Superior temporal gyrus (tissue), 1 donor: ENCODE data around the gene TFF1.

Experiments
- DNase-seq: peaks from one replicate; pipeline ENCODE4 v3.0.0-alpha.2; 2016; ENCODE audit errors: extremely low spot score

Gene TFF1

DNA sequence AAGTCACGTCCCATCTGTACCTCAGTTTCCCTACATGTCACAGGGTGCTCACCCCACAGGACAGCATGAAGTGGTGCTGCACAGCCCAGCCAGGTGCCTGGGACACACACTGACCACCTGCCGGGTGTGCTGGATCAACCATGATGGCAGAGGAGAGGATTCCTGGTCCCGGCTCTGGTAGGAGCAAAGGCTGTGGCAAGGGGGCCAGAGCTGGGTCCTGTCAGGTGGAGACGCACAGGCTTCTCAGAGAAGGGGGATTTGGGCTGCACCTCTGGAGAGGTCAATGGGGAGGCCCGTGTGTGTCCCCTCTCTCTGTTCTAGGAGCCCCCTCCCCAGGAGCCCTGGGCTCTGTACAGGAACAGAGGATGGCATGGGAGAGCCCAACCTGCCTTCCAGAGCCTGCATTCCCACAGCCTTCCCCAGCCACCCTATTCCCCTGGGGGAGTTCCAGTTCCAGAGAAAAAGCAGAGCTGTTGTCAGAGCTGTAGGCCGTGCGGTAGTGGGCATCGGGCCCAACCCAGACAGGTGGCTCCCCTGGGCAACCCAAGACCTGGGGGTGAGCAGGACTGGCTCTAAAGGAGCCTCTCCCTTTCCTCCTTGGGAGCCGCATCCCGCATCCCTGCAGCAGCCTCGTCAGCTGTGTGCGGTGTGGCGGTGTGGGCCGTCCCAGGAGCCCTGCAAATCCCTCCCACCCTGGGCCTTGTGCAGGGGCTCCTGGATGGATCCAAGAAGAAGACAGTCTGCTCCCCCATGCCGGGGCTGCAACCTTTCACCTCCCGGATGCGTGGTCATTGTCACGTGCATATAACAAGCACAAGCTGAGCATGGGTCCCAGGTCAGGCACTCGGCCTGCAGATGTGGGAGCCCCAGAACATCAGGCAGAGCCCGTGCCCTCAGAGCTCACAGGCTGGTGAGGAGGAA, 48.2 kb downstream of the TFF1 start:
- DNase-seq, result no peak

GRCh38 chr21:42317341-42317741, 49.0 kb downstream of the TFF1 start:
- DNase-seq, result no peak

GRCh38 chr21:42316891-42317290, 49.4 kb downstream of the TFF1 start:
- DNase-seq, result no peak

GRCh38 chr21:42315296-42315891, 50.9 kb downstream of the TFF1 start, which contains the start of gene TFF3:
Gene TFF3 (minus strand): TSS chr21:42315409. CDS start chr21:42315374, 35 bp downstream.
- DNase-seq, result no peak

DNA sequence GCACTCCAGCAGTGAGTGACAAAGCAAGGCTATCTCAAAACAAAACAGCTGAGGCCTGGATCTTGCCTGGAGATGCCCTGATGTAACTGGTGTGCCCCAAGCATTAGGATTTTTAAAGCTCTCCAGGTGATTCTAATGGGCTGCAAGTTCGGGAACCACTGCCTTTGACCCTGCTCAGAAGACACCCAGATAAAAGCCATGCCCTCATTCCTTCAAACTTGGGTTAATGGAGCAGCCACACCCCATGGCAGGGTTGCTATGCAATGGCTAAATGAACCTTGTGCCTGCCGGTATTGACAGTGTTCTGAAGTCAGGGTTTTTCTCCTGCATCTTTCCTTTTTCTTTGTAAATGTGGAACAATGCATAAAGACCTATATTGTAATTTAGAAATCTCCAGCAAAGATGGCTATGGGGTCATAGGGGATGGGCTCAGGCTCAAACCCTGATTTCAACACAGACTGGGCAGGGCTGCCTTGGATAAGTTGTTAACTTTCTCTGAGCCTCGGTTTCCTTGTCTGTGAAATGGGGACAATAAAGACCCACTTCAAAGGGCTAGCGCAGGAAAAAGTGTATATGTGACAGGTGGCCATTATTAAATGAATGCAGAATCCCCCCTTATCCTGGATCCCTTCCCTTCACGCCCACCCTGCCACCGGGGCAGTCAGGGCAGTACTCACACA, 51.6 kb downstream of the TFF1 start:
- DNase-seq, result no peak

DNA sequence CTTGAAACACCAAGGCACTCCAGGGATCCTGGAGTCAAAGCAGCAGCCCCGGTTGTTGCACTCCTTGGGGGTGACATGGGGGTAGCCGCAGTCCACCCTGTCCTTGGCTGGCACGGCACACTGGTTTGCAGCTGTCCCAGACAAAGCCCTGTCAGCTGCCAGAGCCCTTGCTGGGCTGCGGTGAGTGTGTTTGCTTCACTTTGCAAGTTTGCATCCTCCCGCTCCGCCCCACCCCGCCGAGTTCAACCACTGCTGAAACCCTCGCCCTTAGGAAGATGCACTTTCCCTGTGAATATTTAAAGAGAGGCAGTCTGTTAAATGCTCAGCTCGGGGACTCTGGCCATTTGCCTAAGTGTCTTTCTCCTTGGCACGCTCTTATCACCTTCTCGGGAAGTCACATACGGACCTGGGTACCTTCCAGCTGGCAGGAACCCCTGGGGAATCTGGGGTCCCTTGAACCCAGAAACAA, 52.8 kb downstream of the TFF1 start:
- DNase-seq, result no peak

GRCh38 chr21:42312626-42313104, 53.7 kb downstream of the TFF1 start:
- DNase-seq, result no peak
